Cardiac fibroblast (primary cell): ENCODE results near the gene ZNF181.

Source experiments
- DNase-seq, 2 donors: peaks; one replicate each; pipeline versions ENCODE4 v3.0.0 to v3.0.0-alpha.2; 2010; ENCODE audit warnings: low read depth in 2 of 2
- H3K4me3 ChIP-seq, 2 donors: replicated peaks in 1 of 2; 1 replicate in 1 of 2; 2 replicates in 1 of 2; pipeline ENCODE4 v1.5.1; 2011; ENCODE audit warnings: low read depth in 2 of 2, low read length in 2 of 2, mild to moderate bottlenecking in 2 of 2, moderate library complexity in 1 of 2
- CTCF ChIP-seq: IDR thresholded peaks from one replicate; pipeline ENCODE4 v1.5.1; 2011; ENCODE audit warnings: low read depth, mild to moderate bottlenecking, low read length, inconsistent platforms

ZNF181 gene

GRCh38 chr19:34744896-34745690, 11.1 kb downstream of the ZNF181 start:
- H3K4me3 ChIP-seq: no peak overlapping the region
- no peak for TF ChIP-seq CTCF
- no peak for DNase-seq

- H3K4me3 ChIP-seq: no peak overlapping the region
- DNase-seq: no peak
- TF ChIP-seq CTCF: no peak
Measured at GRCh38 chr19:34757441-34757840, 23.4 kb downstream of the ZNF181 start.

GRCh38 chr19:34759218-34759917, 25.3 kb downstream of the ZNF181 start:
- no peak for DNase-seq
- TF ChIP-seq CTCF: no peak
- H3K4me3 ChIP-seq: no peak overlapping the region

GRCh38 chr19:34766386-34766785, 32.3 kb downstream of the ZNF181 start:
- no peak overlapping the region for H3K4me3 ChIP-seq
- no peak for TF ChIP-seq CTCF
- DNase-seq: peak in 1 of 2 donors; percentile 9

- H3K4me3 ChIP-seq: no peak overlapping the region
- DNase-seq: no peak
- TF ChIP-seq CTCF: no peak
Measured at GRCh38 chr19:34767951-34768350, 33.9 kb downstream of the ZNF181 start.

GRCh38 chr19:34772697-34773554, 38.9 kb downstream of the ZNF181 start, which contains the start of gene ZNF599:
Gene ZNF599 (minus strand): TSS chr19:34773215. CDS start chr19:34772841, 374 bp downstream.
- no peak for TF ChIP-seq CTCF
- peak; percentile 88 to 91 for DNase-seq
- peak within 1 kb of the TSS; percentile 69 to 84 for H3K4me3 ChIP-seq
